ENCODE data around the gene CEP170B. TPM values are rescaled to one million over a fixed set of nuclear protein-coding genes. Genes with fewer than 3 reads are reported as not detected.

CEP170B gene
- total and polyA plus RNA-seq, 4 donors, result 1.5 to 10.9 (median 6.7) TPM

DNA sequence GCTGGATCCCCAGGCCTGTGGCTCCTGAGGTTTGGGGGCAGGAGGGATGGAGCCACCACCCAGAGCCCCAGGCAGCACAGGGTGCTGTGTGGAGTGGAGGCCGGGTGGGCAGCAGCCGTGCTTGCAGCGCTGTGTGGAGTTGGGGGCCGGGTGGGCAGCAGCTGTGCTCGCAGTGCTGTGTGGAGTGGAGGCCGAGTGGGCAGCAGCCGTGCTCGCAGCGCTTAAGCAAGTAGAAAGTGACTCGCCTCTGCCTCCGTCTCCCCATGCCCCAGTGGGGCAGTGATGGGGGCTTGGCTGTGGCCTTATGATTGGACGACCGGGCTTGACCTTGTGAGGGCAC is 10.3 kb downstream of the CEP170B start (continued):
- no peak for TF ChIP-seq SP1 (IDR thresholded peaks at IDR 0.05)
- TF ChIP-seq, protein P1, sequence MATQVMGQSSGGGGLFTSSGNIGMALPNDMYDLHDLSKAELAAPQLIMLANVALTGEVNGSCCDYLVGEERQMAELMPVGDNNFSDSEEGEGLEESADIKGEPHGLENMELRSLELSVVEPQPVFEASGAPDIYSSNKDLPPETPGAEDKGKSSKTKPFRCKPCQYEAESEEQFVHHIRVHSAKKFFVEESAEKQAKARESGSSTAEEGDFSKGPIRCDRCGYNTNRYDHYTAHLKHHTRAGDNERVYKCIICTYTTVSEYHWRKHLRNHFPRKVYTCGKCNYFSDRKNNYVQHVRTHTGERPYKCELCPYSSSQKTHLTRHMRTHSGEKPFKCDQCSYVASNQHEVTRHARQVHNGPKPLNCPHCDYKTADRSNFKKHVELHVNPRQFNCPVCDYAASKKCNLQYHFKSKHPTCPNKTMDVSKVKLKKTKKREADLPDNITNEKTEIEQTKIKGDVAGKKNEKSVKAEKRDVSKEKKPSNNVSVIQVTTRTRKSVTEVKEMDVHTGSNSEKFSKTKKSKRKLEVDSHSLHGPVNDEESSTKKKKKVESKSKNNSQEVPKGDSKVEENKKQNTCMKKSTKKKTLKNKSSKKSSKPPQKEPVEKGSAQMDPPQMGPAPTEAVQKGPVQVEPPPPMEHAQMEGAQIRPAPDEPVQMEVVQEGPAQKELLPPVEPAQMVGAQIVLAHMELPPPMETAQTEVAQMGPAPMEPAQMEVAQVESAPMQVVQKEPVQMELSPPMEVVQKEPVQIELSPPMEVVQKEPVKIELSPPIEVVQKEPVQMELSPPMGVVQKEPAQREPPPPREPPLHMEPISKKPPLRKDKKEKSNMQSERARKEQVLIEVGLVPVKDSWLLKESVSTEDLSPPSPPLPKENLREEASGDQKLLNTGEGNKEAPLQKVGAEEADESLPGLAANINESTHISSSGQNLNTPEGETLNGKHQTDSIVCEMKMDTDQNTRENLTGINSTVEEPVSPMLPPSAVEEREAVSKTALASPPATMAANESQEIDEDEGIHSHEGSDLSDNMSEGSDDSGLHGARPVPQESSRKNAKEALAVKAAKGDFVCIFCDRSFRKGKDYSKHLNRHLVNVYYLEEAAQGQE (IDR thresholded peaks at IDR 0.05), result no peak
- no peak for TF ChIP-seq RAD21 (IDR thresholded peaks at IDR 0.05)

DNA sequence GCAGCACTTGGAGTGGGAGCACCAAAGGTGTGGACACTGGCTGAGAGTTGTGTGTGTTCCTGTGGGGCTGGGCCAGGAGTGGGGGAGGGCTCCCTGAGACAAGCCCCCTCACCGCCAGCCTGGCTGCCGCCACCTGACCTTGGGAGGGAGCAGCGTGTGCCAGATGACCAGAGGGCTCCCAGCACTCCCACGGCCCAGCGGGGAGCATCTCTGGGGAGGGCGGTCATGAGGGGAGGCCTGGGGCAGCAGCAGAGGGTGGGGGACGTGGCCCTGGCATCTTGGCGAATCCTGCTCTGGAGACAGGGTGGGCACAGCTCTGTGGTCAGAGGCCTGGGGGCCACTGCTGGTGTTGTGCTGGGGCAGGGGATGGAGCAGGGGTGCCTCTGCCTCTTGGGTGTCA is 10.7 kb downstream of the CEP170B start:
- H3K9me3 ChIP-seq (ENCODE audit: control insufficient read depth in 4 of 4, low read length in 3 of 4), result no peaks in the 10 kb centered on the region
- TF ChIP-seq GABPA (IDR thresholded peaks at IDR 0.05 in 1 of 2, conservative IDR thresholded peaks at IDR 0.05 in 1 of 2) (no peak), HNF4A (conservative IDR thresholded peaks at IDR 0.05) (no peak), TAF1 (conservative IDR thresholded peaks at IDR 0.05) (no peak), FOXA1 (IDR thresholded peaks at IDR 0.05) (no peak), HNF4G (IDR thresholded peaks at IDR 0.05) (no peak), EGR1 (IDR thresholded peaks at IDR 0.05; ENCODE audit: low read depth in 2 of 2) (no peak), YY1 (IDR thresholded peaks at IDR 0.05) (no peak), FOXA2 (IDR thresholded peaks at IDR 0.05) (no peak), SP1 (IDR thresholded peaks at IDR 0.05) (no peak), JUND (IDR thresholded peaks at IDR 0.05) (no peak), RAD21 (IDR thresholded peaks at IDR 0.05) (no peak), NR2F2 (IDR thresholded peaks at IDR 0.05) (no peak)
- TF ChIP-seq, protein P2, sequence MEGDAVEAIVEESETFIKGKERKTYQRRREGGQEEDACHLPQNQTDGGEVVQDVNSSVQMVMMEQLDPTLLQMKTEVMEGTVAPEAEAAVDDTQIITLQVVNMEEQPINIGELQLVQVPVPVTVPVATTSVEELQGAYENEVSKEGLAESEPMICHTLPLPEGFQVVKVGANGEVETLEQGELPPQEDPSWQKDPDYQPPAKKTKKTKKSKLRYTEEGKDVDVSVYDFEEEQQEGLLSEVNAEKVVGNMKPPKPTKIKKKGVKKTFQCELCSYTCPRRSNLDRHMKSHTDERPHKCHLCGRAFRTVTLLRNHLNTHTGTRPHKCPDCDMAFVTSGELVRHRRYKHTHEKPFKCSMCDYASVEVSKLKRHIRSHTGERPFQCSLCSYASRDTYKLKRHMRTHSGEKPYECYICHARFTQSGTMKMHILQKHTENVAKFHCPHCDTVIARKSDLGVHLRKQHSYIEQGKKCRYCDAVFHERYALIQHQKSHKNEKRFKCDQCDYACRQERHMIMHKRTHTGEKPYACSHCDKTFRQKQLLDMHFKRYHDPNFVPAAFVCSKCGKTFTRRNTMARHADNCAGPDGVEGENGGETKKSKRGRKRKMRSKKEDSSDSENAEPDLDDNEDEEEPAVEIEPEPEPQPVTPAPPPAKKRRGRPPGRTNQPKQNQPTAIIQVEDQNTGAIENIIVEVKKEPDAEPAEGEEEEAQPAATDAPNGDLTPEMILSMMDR (IDR thresholded peaks at IDR 0.05; ENCODE audit: low read depth, low read length, missing input control), result no peak
- TF ChIP-seq, protein P3, sequence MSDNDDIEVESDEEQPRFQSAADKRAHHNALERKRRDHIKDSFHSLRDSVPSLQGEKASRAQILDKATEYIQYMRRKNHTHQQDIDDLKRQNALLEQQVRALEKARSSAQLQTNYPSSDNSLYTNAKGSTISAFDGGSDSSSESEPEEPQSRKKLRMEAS (IDR thresholded peaks at IDR 0.05), result no peak
- TF ChIP-seq, protein P4, sequence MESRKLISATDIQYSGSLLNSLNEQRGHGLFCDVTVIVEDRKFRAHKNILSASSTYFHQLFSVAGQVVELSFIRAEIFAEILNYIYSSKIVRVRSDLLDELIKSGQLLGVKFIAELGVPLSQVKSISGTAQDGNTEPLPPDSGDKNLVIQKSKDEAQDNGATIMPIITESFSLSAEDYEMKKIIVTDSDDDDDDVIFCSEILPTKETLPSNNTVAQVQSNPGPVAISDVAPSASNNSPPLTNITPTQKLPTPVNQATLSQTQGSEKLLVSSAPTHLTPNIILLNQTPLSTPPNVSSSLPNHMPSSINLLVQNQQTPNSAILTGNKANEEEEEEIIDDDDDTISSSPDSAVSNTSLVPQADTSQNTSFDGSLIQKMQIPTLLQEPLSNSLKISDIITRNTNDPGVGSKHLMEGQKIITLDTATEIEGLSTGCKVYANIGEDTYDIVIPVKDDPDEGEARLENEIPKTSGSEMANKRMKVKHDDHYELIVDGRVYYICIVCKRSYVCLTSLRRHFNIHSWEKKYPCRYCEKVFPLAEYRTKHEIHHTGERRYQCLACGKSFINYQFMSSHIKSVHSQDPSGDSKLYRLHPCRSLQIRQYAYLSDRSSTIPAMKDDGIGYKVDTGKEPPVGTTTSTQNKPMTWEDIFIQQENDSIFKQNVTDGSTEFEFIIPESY (IDR thresholded peaks at IDR 0.05), result no peak
- TF ChIP-seq, protein P1 (IDR thresholded peaks at IDR 0.05), result no peak
- TF ChIP-seq, protein P5, sequence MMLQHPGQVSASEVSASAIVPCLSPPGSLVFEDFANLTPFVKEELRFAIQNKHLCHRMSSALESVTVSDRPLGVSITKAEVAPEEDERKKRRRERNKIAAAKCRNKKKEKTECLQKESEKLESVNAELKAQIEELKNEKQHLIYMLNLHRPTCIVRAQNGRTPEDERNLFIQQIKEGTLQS (IDR thresholded peaks at IDR 0.05), result no peak
- peaks cover 0 to 13% (median 8%) of the 10 kb centered on the region in 4 donors for H3K36me3 ChIP-seq (ENCODE audit: control insufficient read depth in 4 of 4, insufficient read depth in 3 of 4, low read depth in 1 of 4, low read length in 3 of 4)

More for the DNA sequence above, 10.7 kb downstream of the CEP170B start:
- Histone ChIP-seq H3K4me1 (ENCODE audit: control insufficient read depth in 4 of 4, insufficient read depth in 4 of 4, low read length in 3 of 4) (peaks cover 21 to 42% (median 30%) of the 10 kb centered on the region in 4 donors), H3K4me3 (ENCODE audit: low read depth in 1 of 3, low read length in 3 of 3) (no peak overlapping the region), H3K27me3 (ENCODE audit: control insufficient read depth in 4 of 4, insufficient read depth in 4 of 4, low read length in 3 of 4) (no peaks in the 10 kb centered on the region), H3K27ac (ENCODE audit: low read depth in 1 of 2, low read length in 2 of 2) (no peak overlapping the region), H3K9ac (ENCODE audit: low read depth in 1 of 2, low read length in 2 of 2) (no peak overlapping the region)
- DNase-seq (ENCODE audit: low spot score), result no peak
- 92% methylated on average over 8 of the region's 8 CpGs for WGBS
